ENCODE data around the gene IFIT1.

GRCh38 chr10:89403043-89403442 lies 10.6 kb downstream of the IFIT1 start:
- no peak for TF ChIP-seq EP300 (IDR thresholded peaks at IDR 0.05; ENCODE audit: borderline replicate concordance)
- TF ChIP-seq TEAD4 (IDR thresholded peaks at IDR 0.05) = no peak
- no peak for TF ChIP-seq RAD21 (IDR thresholded peaks at IDR 0.05; ENCODE audit: low read depth)
